GM04504 (cell line): ENCODE data around the gene TATDN2.
"Not testable (repeated sequence)": the region's sequence is repeated elsewhere in the genome, so short reads cannot be mapped to it uniquely, and the experiment has no call there.

Source experiments
- DNase-seq: peaks from one replicate; pipeline ENCODE4 v3.0.0-alpha.2; 2012; ENCODE audit warnings: low read depth

The TATDN2 gene

GRCh38 chr3:10289787-10290355 lies 41.6 kb downstream of the TATDN2 start:
- DNase-seq = no peak

DNA sequence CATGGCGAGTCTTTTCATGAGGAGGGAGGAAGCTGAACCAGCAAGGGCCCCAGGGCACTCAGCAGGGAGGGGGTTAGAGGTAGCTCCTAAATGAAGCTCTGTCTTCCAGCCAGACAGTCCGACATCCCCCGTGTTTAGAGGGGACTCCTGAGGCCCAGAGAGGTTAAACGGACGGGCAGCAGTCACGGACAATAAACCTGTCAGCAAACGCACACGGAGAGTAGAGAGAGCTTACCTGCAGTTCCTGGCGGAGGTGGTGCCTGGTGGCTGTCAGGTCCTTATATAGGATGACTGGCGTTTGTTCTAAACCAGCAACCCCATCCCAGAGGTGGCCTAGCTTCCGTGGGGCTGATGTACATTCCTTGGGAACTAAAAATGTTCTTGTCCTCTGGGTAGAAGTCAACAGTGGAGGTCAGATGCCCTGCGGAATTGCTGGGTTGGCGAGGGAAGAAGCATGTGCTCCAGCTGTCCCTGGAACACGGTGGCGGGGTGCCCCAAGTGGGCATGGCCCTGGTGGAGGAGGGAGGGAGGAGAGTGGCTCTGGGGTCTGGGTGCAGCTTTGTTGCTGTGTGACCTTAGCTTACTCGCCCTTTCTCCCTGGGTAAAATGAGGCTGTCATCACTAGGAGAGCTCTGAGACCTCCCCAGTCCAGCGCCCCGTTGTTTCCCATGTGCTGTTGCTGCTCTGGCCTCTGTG lies 42.4 kb downstream of the TATDN2 start:
- no peak for DNase-seq

DNA sequence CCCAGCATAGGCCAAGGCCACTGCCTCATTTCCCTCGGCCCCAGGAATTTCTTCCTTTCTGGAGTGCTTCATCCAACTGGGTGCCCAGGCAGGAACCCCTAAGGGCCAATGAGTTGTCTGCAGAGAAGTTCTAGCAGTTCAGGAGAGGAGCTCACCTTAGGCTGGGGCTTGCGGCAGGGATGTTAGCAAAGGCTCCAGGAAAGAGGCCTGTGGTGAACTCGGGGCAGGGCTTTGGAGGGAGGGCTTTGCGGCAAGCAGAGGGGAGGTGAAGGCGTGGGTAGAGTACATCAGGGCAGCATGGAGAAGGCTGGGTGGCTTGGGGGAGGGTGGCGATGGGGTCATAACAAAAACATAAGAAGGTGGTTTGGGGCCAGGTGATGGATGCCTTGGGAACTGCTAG lies 43.4 kb downstream of the TATDN2 start:
- DNase-seq = no peak

DNA sequence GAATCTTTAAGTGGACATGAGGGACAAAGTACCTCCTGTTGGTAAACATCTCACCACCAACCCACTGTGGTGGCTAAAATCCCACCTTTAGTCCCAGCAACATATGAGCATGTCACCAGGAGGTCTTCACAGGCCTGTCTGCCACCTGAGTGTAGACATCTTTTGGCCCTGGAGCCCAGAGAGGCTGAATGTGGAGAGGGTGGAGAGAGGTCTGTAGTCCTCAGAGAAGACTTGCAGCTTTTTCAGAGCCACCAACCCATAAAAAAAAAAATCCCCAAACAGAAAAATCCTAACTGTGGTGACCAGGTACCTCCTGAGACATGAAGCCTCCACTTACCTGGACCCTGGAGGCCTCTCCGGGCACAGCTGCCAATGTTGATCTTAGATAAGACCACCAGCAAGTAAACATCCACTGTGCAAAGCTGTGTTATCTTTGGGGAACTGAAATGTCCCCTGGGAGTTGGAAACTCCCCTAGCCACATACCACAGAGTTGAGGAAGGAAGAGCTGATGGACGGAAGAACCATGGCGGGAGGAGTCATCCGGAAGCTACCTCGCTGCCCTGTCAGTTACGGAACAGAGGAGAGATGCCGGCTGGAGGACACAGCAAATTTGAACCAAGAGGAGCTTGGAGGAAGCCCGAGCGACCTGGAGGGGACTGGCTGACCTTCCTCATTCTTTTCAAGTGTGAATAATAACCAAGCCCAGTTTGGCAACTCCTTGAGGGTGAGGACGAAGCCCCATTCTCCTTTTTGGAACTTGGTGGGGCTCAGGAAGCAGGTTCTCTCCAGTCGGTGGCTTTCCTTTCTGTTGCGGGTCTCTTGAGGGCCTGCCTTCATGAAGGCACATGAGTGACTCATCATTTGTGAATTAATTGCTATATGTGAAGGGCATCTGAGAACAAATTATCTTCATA lies 44.5 kb downstream of the TATDN2 start, which contains the start of gene GHRL:
GHRL (minus strand) TSS at position 443 of the 915 bp plus-strand sequence. CDS start 2,767 bp downstream, outside the sequence.
- DNase-seq = no peak

- DNase-seq = no peak
These were observed 45.8 kb downstream of the TATDN2 start for GRCh38 chr3:10294030-10294586.

GRCh38 chr3:10298064-10298463 lies 49.8 kb downstream of the TATDN2 start:
- DNase-seq = not testable (repeated sequence)

GRCh38 chr3:10299175-10299574 lies 50.9 kb downstream of the TATDN2 start:
- DNase-seq = no peak

GRCh38 chr3:10299679-10300078 lies 51.4 kb downstream of the TATDN2 start:
- no peak for DNase-seq

- no peak for DNase-seq
These were observed 51.8 kb downstream of the TATDN2 start for GRCh38 chr3:10300087-10300486.

- no peak for DNase-seq
These were observed 54.8 kb downstream of the TATDN2 start for GRCh38 chr3:10303105-10303504.

DNA sequence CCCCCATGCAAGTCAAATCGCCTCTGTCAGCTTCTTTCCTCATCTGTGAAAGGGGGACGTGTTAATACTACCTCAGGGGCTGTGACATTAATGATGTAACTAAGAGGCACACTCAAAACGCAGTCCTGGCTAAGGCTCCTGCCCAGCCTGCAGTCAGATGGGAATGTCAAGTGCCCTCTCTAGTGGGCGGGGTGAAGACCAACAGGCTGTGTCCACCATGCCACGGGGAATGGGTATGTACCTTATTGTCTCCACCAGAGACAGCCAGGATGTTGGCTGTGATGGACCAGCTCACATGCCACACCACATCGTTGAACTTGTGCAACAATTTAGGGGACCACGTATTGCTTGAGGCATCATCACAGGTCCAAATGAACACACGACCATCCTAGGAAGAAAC lies 55.5 kb downstream of the TATDN2 start:
- no peak for DNase-seq

DNA sequence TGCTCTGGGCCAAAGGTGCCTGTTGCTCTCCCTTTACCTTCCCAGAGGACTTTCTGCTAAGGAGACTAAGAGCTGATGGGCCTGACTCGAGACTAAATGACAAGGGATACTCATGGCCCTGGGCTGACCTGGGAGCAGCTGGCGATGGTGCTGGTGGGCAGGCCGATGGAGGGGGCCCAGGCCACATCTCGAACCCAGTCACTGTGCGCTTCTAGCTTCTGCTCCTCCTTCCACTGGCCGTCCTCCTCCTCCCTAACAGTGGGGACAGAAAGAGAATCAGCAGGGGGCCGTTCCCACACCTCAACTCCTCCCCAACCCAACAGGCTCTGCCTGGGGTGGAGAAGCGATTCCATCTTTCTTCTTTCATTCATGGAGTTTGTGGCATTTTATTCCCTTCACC lies 56.6 kb downstream of the TATDN2 start:
- no peak for DNase-seq

DNA sequence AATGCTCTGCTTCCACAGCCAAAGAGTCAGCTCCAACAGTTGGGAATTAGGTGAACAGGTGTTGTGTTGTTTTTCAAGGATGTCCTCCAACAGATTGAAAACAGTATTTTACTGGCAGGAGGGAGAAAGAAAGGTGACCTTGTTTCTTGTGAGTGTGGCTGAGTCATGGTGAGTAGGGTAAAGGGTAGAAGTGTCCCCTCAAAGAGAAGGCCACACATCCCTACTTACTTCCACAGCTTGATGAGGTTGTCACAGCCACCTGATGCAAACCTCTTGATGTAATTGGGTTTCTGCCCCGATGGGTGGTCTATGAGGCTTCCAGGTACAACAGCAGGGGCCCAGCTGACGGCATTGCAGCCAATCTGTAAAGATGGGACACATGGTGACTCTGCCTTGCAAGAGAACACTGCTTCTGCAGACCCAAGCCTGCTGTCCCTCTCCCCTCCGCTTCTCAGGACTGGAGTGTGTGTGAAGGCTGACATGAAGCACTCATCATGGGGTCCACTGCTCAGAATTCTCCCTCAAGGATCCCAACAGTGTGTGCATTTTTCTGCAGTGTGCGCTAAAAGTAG lies 57.2 kb downstream of the TATDN2 start:
- DNase-seq = no peak

GRCh38 chr3:10306156-10306555 lies 57.9 kb downstream of the TATDN2 start:
- no peak for DNase-seq

DNA sequence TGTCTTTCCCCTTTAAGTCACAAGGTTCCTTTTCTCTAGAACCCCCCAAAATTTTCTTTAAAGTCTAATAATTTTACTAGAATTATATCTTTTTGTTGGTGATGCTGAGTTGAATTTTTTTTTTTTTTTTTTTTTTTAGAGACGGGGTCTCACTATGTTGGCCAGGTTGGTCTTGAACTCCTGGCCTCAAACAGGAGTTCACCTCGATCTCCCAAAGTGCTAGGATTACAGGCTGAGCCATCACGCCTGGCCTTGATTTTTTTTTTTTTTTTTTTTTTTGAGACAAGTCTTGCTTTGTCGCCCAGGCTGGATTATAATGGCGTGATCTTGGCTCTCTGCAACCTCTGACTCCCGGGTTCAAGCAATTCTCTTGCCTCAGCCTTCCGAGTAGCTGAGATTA lies 60.4 kb downstream of the TATDN2 start:
- no peak for DNase-seq

DNA sequence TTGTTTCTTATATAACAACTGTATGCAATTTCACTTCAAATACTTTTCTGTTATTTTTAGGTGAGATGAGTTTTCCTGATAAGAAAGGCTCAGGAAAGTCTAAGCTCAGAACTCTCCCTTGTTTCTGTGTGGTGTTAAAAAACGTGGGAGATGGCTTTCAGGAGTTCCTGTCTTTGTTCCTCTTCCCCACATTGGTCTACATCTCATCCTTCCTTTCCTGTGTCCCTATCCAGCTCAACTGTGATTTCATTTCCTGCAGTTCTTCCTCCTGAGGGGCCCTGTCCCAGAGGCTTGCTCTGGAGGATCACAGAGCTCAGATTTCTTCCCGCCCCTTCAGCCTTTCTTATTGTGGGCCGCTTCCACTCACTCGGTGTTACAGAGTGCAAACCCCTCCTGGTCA lies 61.5 kb downstream of the TATDN2 start:
- DNase-seq = no peak

DNA sequence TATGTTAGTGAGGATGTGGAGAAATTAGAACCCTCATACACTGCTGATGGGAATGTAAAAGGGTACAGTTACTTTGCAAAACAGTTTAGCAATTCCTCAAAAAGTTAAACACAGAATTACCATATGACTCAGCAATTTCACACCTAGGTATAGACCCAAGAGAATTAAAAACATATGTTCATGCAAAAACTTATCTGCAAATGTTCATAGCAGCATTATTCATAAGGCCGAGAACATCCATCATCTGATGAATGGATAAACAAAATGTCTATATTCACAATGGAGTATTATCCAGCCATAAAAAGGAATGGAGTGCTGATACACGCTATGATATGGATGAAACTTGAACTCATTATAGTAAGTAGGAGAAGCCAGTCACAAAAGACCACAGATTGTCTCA lies 62.3 kb downstream of the TATDN2 start:
- DNase-seq = no peak

DNA sequence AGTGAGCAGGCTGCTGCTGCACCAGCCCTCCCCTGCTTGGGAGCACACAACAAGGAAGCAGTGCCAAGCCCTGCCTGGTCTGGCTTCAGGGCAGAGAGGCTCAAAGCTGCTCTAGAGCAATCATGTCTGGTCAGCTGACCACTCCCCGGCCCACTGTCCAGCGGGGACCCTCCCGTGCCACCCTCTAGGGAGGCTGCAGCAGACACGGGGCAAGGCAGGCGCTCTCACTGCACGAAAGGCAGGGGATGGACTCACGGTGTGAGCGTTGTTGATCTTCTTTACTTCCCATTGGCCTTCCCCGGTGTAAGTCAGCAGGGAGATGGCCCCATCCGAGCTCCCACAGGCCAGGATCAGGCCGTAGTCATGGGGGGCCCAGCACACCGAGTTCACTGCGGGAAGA lies 63.5 kb downstream of the TATDN2 start:
- DNase-seq = no peak

DNA sequence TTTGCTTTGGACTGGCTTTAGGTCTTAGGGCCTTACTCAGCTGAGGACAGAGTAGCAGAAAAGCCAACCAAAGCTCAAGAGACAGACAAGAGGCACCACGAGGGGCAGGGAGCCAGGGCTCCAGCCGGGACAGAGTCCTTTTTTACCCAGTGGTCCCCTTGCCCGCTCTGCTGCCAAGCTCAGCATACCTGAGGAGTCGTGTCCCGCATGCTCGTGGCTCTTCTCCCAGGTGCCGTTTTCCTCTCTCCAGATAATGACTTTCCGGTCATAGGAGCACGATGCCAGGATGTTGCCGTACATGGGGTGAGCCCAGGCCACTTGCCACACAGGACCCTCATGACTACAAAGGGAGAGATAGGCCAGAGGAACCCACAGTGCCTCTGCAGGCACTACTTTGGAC lies 64.1 kb downstream of the TATDN2 start:
- DNase-seq = no peak

GRCh38 chr3:10312861-10313260 lies 64.6 kb downstream of the TATDN2 start:
- no peak for DNase-seq

- DNase-seq = no peak
These were observed 66.8 kb downstream of the TATDN2 start for GRCh38 chr3:10315101-10315500.

DNA sequence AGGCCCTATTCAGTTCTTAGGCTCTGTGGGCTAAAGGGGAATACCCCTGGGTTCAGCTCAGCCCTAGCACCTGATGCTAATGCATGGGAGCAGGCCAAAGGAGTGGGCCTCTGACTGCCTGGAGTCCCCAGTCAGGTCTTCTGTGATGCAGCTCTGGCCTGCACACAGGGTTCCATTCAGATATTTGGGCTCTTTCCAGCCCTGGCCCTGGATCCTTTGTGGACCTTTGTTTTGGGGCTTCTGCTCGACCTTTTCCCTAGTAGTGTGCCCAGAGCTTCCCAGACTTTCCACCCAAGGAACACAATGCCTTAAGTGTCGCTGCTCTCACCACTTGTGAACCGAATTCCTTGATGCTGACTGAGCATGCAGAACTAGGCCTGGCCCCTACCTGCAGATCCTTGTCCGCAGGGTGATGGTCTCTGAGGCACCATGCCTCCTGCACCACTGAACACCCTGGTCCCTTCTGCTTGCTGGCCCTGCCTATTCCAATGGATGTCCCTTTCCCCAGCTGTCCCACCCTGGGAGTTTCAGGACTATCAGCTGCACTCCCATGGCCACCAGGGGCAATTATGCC lies 67.6 kb downstream of the TATDN2 start:
- no peak for DNase-seq
